Neural cell (in vitro differentiated cells): ENCODE results near the gene PRRX2.

Source experiments
- EP300 ChIP-seq: fragments of 450-650 bp; conservative IDR thresholded peaks from 2 replicates; pipeline ENCODE4 v1.6.1; 2014; ENCODE audit warnings: antibody characterized with exemption, mild to moderate bottlenecking, moderate library complexity; ENCODE audit not compliant: poor library complexity, severe bottlenecking
- EZH2 ChIP-seq: fragments of 200-600, 300-800 bp; shearing (Covaris generic), sonication (generic); IDR thresholded peaks from 2 replicates; pipeline ENCODE4 v1.6.1; 2014; ENCODE audit warnings: antibody characterized with exemption, low read length, borderline replicate concordance, mild to moderate bottlenecking; ENCODE audit not compliant: insufficient read depth, poor library complexity, severe bottlenecking
- POLR2AphosphoS5 ChIP-seq: IDR thresholded peaks from 2 replicates; pipeline ENCODE4 v1.6.1; 2012
- RAD21 ChIP-seq: fragments of 450-650 bp; conservative IDR thresholded peaks from 2 replicates; pipeline ENCODE4 v1.6.1; 2014; ENCODE audit warnings: antibody characterized with exemption, mild to moderate bottlenecking, moderate library complexity
- SMC3 ChIP-seq: fragments of 450-650 bp; conservative IDR thresholded peaks from 2 replicates; pipeline ENCODE4 v1.6.1; 2014; ENCODE audit warnings: antibody characterized with exemption, mild to moderate bottlenecking, moderate library complexity; ENCODE audit not compliant: poor library complexity
- TAF1 ChIP-seq: IDR thresholded peaks from 2 replicates; pipeline ENCODE4 v1.6.1; 2012; ENCODE audit warnings: low read depth
- TF ChIP-seq, protein P1 (sequence below): fragments of 450-650 bp; IDR thresholded peaks from 2 replicates; pipeline ENCODE4 v1.5.1; 2014; ENCODE audit warnings: antibody characterized with exemption, mild to moderate bottlenecking, moderate library complexity; ENCODE audit not compliant: poor library complexity, severe bottlenecking
- TF ChIP-seq, protein P2 (sequence below): IDR thresholded peaks from 2 replicates; pipeline ENCODE4 v1.6.1; 2012; ENCODE audit warnings: borderline replicate concordance

DNA sequence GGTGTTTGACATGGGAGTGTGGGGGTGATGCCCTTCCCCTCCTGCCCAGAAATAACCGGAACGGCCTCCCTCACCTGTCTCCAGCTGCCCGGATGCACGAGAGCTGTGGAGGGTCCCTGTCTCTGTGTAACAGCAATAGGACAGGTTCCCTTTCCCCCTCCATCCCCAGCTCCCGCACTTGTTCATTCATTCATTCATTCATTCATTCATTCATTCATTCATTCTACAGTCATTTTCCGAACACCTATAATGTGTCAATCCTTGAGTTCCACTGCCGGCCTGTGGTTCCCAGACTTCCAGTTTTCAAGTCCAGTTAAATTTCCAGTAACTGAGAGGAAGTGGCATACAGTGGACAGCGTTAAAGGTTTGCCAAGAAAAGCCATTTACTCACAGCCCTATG is 7.3 kb downstream of the PRRX2 start:
- TF ChIP-seq, protein P1, sequence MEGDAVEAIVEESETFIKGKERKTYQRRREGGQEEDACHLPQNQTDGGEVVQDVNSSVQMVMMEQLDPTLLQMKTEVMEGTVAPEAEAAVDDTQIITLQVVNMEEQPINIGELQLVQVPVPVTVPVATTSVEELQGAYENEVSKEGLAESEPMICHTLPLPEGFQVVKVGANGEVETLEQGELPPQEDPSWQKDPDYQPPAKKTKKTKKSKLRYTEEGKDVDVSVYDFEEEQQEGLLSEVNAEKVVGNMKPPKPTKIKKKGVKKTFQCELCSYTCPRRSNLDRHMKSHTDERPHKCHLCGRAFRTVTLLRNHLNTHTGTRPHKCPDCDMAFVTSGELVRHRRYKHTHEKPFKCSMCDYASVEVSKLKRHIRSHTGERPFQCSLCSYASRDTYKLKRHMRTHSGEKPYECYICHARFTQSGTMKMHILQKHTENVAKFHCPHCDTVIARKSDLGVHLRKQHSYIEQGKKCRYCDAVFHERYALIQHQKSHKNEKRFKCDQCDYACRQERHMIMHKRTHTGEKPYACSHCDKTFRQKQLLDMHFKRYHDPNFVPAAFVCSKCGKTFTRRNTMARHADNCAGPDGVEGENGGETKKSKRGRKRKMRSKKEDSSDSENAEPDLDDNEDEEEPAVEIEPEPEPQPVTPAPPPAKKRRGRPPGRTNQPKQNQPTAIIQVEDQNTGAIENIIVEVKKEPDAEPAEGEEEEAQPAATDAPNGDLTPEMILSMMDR, result no peak
- no peak for TF ChIP-seq EZH2
- no peak for TF ChIP-seq RAD21
- no peak for TF ChIP-seq POLR2AphosphoS5
- no peak for TF ChIP-seq SMC3
- TF ChIP-seq EP300, result no peak
- TF ChIP-seq TAF1, result no peak
- TF ChIP-seq, protein P2, sequence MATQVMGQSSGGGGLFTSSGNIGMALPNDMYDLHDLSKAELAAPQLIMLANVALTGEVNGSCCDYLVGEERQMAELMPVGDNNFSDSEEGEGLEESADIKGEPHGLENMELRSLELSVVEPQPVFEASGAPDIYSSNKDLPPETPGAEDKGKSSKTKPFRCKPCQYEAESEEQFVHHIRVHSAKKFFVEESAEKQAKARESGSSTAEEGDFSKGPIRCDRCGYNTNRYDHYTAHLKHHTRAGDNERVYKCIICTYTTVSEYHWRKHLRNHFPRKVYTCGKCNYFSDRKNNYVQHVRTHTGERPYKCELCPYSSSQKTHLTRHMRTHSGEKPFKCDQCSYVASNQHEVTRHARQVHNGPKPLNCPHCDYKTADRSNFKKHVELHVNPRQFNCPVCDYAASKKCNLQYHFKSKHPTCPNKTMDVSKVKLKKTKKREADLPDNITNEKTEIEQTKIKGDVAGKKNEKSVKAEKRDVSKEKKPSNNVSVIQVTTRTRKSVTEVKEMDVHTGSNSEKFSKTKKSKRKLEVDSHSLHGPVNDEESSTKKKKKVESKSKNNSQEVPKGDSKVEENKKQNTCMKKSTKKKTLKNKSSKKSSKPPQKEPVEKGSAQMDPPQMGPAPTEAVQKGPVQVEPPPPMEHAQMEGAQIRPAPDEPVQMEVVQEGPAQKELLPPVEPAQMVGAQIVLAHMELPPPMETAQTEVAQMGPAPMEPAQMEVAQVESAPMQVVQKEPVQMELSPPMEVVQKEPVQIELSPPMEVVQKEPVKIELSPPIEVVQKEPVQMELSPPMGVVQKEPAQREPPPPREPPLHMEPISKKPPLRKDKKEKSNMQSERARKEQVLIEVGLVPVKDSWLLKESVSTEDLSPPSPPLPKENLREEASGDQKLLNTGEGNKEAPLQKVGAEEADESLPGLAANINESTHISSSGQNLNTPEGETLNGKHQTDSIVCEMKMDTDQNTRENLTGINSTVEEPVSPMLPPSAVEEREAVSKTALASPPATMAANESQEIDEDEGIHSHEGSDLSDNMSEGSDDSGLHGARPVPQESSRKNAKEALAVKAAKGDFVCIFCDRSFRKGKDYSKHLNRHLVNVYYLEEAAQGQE, result no peak
